VCaP (cell line): ENCODE measurements around the gene RBM26.

Experiments used
- H3K27ac ChIP-seq: fragments of 450-650 bp; 2 replicates; pipeline ENCODE4 v1.5.1; 2017
- CTCF ChIP-seq: fragments of 450-650 bp; conservative IDR thresholded peaks from 2 replicates; pipeline ENCODE4 v1.5.1; 2017; ENCODE audit warnings: mild to moderate bottlenecking, moderate library complexity

Gene RBM26

GRCh38 chr13:79336966-79337365 lies 69.1 kb downstream of the RBM26 start:
- no peak overlapping the region for H3K27ac ChIP-seq
- no peak for TF ChIP-seq CTCF

- TF ChIP-seq CTCF: no peak
Measured at GRCh38 chr13:79328510-79328909, 77.5 kb downstream of the RBM26 start.

GRCh38 chr13:79320433-79320832 lies 85.6 kb downstream of the RBM26 start:
- no peak overlapping the region for H3K27ac ChIP-seq
- no peak for TF ChIP-seq CTCF

More at GRCh38 chr13:79328510-79328909, 77.5 kb downstream of the RBM26 start:
- no peak overlapping the region for H3K27ac ChIP-seq

- no peak for TF ChIP-seq CTCF
- H3K27ac ChIP-seq: no peak overlapping the region
Measured at GRCh38 chr13:79318664-79319063, 87.4 kb downstream of the RBM26 start.

- no peak overlapping the region for H3K27ac ChIP-seq
- TF ChIP-seq CTCF: no peak
Measured at GRCh38 chr13:79317856-79318255, 88.2 kb downstream of the RBM26 start.

- TF ChIP-seq CTCF: no peak
Measured at GRCh38 chr13:79314652-79315051, 91.4 kb downstream of the RBM26 start.

GRCh38 chr13:79312340-79312855 lies 93.7 kb downstream of the RBM26 start:
- no peak overlapping the region for H3K27ac ChIP-seq
- no peak for TF ChIP-seq CTCF

More at GRCh38 chr13:79314652-79315051, 91.4 kb downstream of the RBM26 start:
- H3K27ac ChIP-seq: no peak overlapping the region
